ENCODE results near the gene MYH14.

DNA sequence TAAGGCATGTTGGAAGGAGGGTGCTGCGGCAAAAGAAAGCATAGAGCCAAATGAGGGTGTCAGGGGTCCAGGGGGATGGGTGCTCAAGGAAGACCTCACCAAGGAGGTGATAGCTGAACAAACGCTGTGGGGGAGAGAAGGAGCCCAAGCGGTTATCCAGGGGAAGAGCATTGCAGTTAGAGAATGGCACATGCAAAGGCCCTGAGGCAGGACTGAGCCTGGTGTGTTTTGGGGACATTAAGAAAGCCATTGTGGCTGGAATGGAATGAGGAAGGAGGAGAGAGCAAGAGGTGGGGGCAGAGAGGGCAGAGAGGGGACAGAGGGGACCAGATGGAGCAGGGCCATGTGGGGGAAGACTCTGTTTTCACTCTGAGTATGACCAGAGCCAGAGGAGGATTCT, 6.1 kb upstream of the MYH14 start:
- TF ChIP-seq, protein P1, sequence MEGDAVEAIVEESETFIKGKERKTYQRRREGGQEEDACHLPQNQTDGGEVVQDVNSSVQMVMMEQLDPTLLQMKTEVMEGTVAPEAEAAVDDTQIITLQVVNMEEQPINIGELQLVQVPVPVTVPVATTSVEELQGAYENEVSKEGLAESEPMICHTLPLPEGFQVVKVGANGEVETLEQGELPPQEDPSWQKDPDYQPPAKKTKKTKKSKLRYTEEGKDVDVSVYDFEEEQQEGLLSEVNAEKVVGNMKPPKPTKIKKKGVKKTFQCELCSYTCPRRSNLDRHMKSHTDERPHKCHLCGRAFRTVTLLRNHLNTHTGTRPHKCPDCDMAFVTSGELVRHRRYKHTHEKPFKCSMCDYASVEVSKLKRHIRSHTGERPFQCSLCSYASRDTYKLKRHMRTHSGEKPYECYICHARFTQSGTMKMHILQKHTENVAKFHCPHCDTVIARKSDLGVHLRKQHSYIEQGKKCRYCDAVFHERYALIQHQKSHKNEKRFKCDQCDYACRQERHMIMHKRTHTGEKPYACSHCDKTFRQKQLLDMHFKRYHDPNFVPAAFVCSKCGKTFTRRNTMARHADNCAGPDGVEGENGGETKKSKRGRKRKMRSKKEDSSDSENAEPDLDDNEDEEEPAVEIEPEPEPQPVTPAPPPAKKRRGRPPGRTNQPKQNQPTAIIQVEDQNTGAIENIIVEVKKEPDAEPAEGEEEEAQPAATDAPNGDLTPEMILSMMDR (IDR thresholded peaks at IDR 0.05; ENCODE audit: insufficient read depth, low read length, poor library complexity, severe bottlenecking) = no peak
- no peak for TF ChIP-seq EZH2phosphoT487 (conservative IDR thresholded peaks at IDR 0.05; ENCODE audit: low read length)
